ENCODE data around the gene AP3D1.
"Not testable (repeated sequence)": the region's sequence is repeated elsewhere in the genome, so short reads cannot be mapped to it uniquely, and the experiment has no call there.

Gene AP3D1

GRCh38 chr19:2132191-2132590, 19.2 kb downstream of the AP3D1 start:
- DNase-seq (ENCODE audit: low read depth, low spot score) = no peak

GRCh38 chr19:2131012-2131975, 20.1 kb downstream of the AP3D1 start:
- not testable (repeated sequence) for DNase-seq (ENCODE audit: low read depth, low spot score); H3K4me3 ChIP-seq (ENCODE audit: low read length)

More at GRCh38 chr19:2132191-2132590, 19.2 kb downstream of the AP3D1 start:
- no peak overlapping the region for H3K4me3 ChIP-seq (ENCODE audit: low read length)

GRCh38 chr19:2129892-2130770, 21.2 kb downstream of the AP3D1 start:
- no peak overlapping the region for H3K4me3 ChIP-seq (ENCODE audit: low read length)
- no peak for DNase-seq (ENCODE audit: low read depth, low spot score)

GRCh38 chr19:2129486-2129885, 21.9 kb downstream of the AP3D1 start:
- DNase-seq (ENCODE audit: low read depth, low spot score) = no peak
- no peak overlapping the region for H3K4me3 ChIP-seq (ENCODE audit: low read length)

GRCh38 chr19:2129022-2129421, 22.3 kb downstream of the AP3D1 start:
- no peak overlapping the region for H3K4me3 ChIP-seq (ENCODE audit: low read length)
- DNase-seq (ENCODE audit: low read depth, low spot score) = no peak

GRCh38 chr19:2128252-2128651, 23.1 kb downstream of the AP3D1 start:
- not testable (repeated sequence) for H3K4me3 ChIP-seq (ENCODE audit: low read length); DNase-seq (ENCODE audit: low read depth, low spot score)

GRCh38 chr19:2127758-2128157, 23.6 kb downstream of the AP3D1 start:
- no peak overlapping the region for H3K4me3 ChIP-seq (ENCODE audit: low read length)
- no peak for DNase-seq (ENCODE audit: low read depth, low spot score)

GRCh38 chr19:2126879-2127518, 24.4 kb downstream of the AP3D1 start:
- DNase-seq (ENCODE audit: low read depth, low spot score) = no peak
- H3K4me3 ChIP-seq (ENCODE audit: low read length) = no peak overlapping the region

- no peak for DNase-seq (ENCODE audit: low read depth, low spot score)
- no peak overlapping the region for H3K4me3 ChIP-seq (ENCODE audit: low read length)
Measured at GRCh38 chr19:2123682-2124387, 27.5 kb downstream of the AP3D1 start.

GRCh38 chr19:2122982-2123381, 28.4 kb downstream of the AP3D1 start:
- no peak overlapping the region for H3K4me3 ChIP-seq (ENCODE audit: low read length)
- DNase-seq (ENCODE audit: low read depth, low spot score) = no peak

- H3K4me3 ChIP-seq (ENCODE audit: low read length) = no peak overlapping the region
- DNase-seq (ENCODE audit: low read depth, low spot score) = no peak
Measured at GRCh38 chr19:2122251-2122650, 29.1 kb downstream of the AP3D1 start.

- no peak for DNase-seq (ENCODE audit: low read depth, low spot score)
- H3K4me3 ChIP-seq (ENCODE audit: low read length) = no peak overlapping the region
Measured at GRCh38 chr19:2121416-2122051, 29.8 kb downstream of the AP3D1 start.

- H3K4me3 ChIP-seq (ENCODE audit: low read length) = no peak overlapping the region
- DNase-seq (ENCODE audit: low read depth, low spot score) = no peak
Measured at GRCh38 chr19:2120821-2121220, 30.5 kb downstream of the AP3D1 start.

- no peak for DNase-seq (ENCODE audit: low read depth, low spot score)
- H3K4me3 ChIP-seq (ENCODE audit: low read length) = no peak overlapping the region
Measured at GRCh38 chr19:2119921-2120785, 31.2 kb downstream of the AP3D1 start.

- DNase-seq (ENCODE audit: low read depth, low spot score) = no peak
- H3K4me3 ChIP-seq (ENCODE audit: low read length) = no peak overlapping the region
Measured at GRCh38 chr19:2118438-2118837, 32.9 kb downstream of the AP3D1 start.

- no peak overlapping the region for H3K4me3 ChIP-seq (ENCODE audit: low read length)
- no peak for DNase-seq (ENCODE audit: low read depth, low spot score)
Measured at GRCh38 chr19:2117215-2117960, 34.0 kb downstream of the AP3D1 start.

- no peak overlapping the region for H3K4me3 ChIP-seq (ENCODE audit: low read length)
- no peak for DNase-seq (ENCODE audit: low read depth, low spot score)
Measured at GRCh38 chr19:2116507-2116906, 34.9 kb downstream of the AP3D1 start.

Data from Jurkat, Clone E6-1 (cell line).